KOPT-K1 (cell line): ENCODE data around the gene TBXT.
"Not testable (repeated sequence)": the region's sequence is repeated elsewhere in the genome, so short reads cannot be mapped to it uniquely, and the experiment has no call there.

ENCODE experiments used
- H3K27ac ChIP-seq: fragments of 200-600 bp; sonication (generic); 2 replicates; pipeline ENCODE4 v1.5.1; 2016; ENCODE audit warnings: antibody characterized with exemption, mild to moderate bottlenecking, low read depth, low read length; ENCODE audit not compliant: poor library complexity, severe bottlenecking
- H3K36me3 ChIP-seq: fragments of 200-600 bp; sonication (generic); 2 replicates; pipeline ENCODE4 v1.5.1; 2017; ENCODE audit warnings: antibody characterized with exemption, mild to moderate bottlenecking, low read length, moderate library complexity; ENCODE audit not compliant: insufficient read depth
- H3K9me3 ChIP-seq: fragments of 200-600 bp; sonication (generic); 2 replicates; pipeline ENCODE4 v1.5.1; 2017; ENCODE audit warnings: antibody characterized with exemption, low read length, mild to moderate bottlenecking; ENCODE audit not compliant: insufficient read depth, poor library complexity, severe bottlenecking

Gene TBXT

DNA sequence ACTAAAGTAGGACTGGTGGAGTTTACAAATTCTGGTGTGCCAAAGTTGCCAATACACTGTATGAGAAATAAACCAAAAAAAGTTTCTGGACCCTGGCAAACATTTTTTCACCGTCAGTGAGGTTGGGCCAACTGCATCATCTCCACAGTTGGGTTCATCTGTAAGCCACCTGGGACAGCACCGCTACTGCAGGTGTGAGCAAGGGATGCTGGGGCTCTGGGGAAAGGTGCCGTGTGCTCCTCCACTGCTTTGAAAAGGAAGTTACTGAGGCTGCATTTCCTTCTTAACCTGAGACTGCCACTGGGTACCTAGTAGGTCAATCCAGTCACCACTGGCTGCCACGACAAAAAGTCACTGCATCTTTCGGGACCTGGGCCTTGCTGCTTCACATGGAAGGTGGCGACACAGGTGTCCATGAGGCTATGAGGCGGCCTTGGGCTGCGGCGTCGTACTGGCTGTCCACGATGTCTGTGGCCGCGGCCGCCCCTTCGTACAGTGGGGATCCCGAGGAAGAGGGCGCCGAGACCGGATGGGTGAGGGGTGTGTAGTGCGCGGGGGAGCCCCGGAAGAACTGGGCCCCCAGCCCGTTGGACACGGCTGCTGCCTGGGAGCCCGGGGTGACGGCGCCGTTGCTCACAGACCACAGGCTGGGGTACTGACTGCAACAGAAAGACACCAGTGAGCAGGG is 9.6 kb downstream of the TBXT start:
- H3K27ac ChIP-seq, result no peak overlapping the region
- no peaks in the 10 kb centered on the region for H3K36me3 ChIP-seq
- H3K9me3 ChIP-seq, result no peaks in the 10 kb centered on the region

DNA sequence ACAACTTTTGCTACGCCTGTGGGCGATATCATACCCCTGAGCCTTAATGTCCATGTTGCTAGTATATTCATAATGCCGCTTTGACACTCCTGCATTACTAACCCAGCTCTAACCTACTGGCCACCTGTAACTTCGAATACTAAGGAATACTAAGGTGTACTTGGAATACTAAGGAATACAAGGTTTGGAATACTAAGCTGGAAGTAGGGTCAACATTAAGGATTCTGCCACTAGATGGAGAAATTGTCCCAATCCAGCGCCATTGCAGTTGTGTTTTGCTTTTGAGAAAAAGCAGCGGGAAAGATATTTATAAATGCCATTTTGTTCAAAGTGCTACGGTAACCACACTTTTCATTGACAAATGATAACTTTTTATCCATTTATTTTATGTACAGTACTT is 10.7 kb downstream of the TBXT start:
- no peak overlapping the region for H3K27ac ChIP-seq
- no peaks in the 10 kb centered on the region for H3K36me3 ChIP-seq
- H3K9me3 ChIP-seq, result no peaks in the 10 kb centered on the region

DNA sequence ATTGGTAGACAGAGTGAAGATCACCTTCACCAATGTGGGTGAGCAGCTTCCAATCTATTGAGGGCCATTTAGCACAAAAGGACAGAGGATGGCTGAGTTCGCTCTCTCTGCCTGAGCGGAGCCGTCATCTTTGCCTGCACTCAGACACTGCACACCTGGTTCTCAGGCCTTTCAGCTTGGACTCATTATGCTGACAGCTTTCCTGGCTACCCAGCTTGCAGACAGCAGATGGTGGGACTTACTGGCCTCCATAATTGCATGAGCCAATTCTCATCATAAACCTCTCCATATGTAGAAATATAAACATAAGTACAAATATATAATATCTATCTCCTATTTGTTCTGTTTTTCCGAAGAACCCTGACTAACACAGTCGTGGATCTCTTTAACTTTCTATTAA is 13.7 kb downstream of the TBXT start:
- no peaks in the 10 kb centered on the region for H3K36me3 ChIP-seq
- H3K9me3 ChIP-seq, result peaks cover 13% of the 10 kb centered on the region
- no peak overlapping the region for H3K27ac ChIP-seq

DNA sequence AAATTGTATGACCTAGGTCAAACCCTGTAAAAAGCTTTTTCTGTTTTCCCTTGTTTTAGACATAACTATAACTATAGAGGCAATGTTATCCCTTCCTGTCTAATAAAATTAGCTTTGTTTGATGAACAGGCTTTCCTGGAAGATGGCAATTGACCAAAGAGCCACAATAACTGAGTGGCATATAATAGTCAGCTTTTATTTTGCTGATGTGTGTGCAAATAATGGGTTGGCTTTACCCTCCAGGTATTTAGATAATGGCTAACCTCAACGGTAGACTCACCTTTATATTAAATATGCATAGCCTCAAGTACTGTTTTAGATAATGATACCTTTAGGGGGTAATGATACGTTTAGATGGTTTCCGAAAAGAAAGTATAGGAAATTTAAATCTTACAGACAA is 15.0 kb downstream of the TBXT start:
- peaks cover 15% of the 10 kb centered on the region for H3K9me3 ChIP-seq
- no peaks in the 10 kb centered on the region for H3K36me3 ChIP-seq
- H3K27ac ChIP-seq, result no peak overlapping the region

DNA sequence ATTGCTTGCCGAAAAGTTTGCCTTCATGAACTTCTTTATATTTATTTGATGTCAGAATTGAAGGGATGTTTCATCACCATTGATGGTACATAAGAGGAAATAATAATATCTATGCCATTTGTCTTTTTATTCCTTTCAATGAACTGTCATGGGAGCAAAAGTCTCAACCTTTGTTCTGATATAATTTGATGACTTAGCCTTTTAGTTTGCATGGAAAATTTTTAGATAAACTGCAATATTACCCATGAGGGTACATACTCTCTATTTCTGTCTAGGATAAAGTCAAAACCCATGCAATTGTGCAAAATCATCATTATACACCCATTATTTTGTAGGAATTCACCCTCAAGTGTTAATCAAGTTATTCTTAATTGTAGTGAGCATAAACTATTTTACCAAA is 15.9 kb downstream of the TBXT start:
- Histone ChIP-seq H3K27ac (no peak overlapping the region), H3K36me3 (no peaks in the 10 kb centered on the region), H3K9me3 (peaks cover 15% of the 10 kb centered on the region)

DNA sequence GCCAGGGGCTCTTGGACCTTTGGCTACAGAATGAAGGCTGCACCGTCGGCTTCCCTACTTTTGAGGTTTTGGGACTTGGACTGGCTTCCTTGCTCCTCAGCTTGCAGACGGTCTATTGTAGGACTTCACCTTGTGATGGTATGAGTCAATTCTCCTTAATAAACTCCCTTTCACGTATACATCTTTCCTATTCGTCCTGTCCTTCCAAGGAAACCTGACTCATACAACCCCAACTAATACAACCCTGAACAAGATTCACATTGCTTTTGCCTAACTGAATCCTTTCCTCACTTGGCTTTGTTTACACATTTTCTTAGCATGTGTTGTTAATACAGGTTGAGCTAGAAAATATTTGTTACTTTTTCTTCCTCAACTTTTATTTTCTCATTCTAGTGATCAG is 21.9 kb downstream of the TBXT start:
- H3K9me3 ChIP-seq, result peaks cover 15% of the 10 kb centered on the region

DNA sequence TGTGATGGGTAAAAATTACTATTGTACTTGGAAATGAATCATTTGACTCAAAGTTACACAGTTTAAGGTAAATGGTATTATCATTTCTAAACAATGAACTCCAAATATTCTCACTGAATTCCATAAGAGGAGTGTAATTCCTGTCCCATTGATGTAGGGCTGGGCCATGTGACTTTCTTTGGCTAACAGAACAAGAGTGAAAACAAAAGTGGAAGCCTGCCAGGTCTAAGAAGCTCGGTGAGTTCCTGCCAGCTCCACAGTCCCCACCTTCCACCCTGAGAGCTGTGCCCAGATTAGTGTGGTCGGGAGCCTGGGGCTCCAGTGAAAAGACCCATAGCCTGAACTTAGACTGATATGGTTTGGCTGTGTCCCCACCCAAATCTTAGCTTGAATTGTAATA is 24.6 kb downstream of the TBXT start:
- Histone ChIP-seq H3K36me3 (no peaks in the 10 kb centered on the region), H3K27ac (no peak overlapping the region), H3K9me3 (no peaks in the 10 kb centered on the region)

More for the DNA sequence above, 21.9 kb downstream of the TBXT start:
- Histone ChIP-seq H3K27ac (no peak overlapping the region), H3K36me3 (no peaks in the 10 kb centered on the region)

DNA sequence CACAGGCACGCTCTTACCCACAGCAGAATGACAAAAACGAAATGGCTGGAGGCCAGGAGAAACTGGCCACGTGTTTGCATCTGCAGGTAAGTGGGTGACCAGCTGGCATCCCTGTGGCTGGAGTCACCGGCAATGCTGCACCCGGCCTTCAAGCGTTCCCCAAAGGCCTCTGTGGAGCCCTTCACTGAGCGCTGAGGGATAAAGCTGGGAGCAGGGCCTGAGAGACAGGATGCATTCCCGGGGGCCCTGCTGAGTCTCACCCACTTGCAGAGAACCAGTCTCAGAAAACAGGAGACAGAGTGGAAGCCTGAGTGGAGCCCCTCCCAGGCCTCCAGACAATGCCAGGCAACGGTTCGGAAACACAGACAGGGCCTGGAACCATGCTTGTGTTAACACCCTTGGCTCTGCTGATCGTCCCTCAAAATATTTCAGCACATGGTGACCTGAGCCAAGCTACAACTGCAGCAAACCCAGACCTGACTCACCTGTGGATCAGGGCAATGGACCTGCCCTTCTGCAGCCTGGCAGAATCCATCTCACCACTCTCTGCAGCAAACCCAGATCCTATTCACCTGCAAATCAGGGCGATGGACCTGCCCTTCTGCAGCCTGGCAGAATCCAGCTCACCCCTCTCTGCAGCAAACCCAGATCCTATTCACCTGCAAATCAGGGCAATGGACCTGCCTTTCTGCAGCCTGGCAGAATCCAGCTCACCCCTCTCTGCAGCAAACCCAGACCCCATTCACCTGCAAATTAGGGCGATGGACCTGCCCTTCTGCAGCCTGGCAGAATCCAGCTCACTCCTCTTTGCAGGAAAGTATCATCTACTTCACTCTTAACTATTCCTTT is 39.8 kb downstream of the TBXT start:
- H3K27ac ChIP-seq, result no peak overlapping the region
- H3K9me3 ChIP-seq, result no peaks in the 10 kb centered on the region
- no peaks in the 10 kb centered on the region for H3K36me3 ChIP-seq

DNA sequence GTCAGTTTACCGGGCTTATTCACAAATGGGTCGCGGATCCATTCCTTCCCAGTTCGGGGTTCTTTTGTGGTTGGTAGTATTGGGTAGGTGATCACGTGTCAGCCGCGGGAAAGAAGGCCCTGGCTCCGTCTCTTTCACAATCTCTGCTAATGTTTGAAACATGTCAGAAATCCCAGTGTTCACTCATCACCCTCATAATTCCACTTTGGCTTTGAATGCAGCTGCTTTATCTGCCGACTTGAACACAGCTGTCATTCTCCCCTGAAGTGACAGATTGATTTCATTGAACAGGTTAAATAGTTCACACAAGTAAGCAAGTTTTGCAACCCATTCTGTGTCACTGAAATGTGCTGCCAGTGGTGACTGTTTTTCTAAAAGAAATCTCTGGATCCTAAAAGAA is 44.5 kb downstream of the TBXT start:
- not testable (repeated sequence) for H3K27ac ChIP-seq, H3K36me3 ChIP-seq, H3K9me3 ChIP-seq

DNA sequence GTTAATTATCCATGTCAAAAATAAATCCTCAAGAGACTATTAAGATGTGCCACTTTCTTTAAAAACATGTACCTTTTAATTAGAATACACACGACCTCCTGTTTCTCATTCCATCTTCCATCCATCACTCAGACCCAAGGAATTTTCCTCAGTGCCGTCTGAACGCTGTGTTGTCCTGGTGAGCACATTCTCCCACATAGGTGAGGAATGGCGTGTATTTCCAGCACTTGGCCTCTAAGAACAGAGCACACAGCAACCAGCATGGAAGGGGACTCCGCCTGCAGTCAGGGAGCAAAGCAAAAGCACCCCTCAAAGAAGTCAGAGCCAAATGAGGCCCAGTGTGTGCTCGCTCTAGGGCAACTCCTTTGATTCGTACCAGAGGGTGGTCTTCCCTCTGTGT is 45.9 kb downstream of the TBXT start:
- Histone ChIP-seq H3K9me3 (no peaks in the 10 kb centered on the region), H3K27ac (no peak overlapping the region), H3K36me3 (no peaks in the 10 kb centered on the region)

DNA sequence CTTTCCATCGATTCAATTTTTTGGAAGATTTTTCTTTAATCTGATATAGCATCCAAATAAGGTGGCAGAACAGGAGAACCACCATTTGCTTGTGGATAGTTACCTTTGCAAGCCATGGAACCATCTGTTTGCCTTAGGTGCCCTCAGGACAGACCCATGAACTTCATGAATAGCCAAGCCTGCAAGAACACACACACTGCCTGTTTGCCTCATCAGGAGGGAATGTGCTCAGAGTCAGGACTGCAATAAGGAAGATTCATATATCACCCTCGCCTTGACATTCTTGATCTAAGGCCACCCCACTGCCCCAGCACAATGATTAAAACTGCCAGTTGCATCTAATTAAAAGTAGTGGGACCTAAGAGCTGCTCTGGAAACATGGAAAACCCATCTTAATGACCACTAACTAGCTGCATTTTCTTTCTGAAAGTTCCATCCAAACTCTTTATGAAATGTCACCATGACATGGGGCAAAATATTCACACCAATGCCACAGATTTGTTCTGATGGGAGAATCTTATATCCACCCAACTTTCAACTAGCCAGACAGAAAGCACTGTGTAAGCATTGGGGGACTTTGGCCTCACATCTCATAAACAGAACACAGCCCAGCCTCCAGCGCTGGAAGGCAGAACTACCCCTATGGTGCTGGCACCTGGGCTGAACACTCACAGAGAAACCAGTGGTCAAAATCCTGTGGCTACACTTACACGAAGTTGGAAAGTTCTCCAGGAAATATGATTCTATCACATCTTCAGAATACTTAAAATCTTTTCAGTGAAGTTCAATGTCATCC is 48.3 kb downstream of the TBXT start:
- H3K36me3 ChIP-seq, result no peaks in the 10 kb centered on the region
- H3K9me3 ChIP-seq, result peaks cover 13% of the 10 kb centered on the region
- no peak overlapping the region for H3K27ac ChIP-seq

DNA sequence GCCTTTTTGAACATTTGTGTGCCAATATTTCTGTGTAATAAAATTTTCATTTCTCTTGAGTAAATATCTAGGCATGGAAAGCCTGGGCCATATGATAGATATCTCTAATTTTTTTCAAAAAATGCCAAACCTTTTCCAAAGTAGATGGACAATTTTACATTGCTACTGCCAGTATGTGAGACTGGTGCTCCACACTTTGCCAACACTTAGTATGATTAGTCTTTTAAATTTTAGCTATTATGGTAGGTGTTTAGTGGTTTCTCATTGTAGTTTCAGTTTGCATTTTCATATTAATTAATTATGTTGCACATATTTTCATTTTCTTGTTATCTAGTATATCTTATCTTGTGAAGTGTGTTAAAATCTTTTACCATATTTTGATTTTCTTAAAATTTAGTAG is 52.0 kb downstream of the TBXT start:
- Histone ChIP-seq H3K9me3 (peaks cover 13% of the 10 kb centered on the region), H3K36me3 (no peaks in the 10 kb centered on the region), H3K27ac (no peak overlapping the region)

DNA sequence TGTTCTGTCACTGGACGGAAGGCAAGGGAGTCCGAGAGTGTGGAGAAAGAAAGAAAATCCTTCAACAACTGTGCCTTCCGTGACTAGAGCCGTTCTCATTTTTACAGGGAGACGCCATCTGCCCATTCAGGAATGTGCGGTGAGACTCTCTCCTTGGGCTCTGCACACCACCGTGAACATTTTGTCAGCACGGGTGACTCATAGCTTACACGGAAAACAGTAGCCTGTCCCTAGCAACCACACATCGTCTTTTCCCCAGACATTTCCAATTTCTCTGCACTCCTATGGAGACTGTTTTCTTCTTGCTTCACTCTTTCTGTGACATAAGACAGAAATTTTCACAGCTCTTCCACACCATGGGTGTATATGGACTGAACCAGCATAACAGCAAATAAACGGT is 55.1 kb downstream of the TBXT start:
- no peak overlapping the region for H3K27ac ChIP-seq
- no peaks in the 10 kb centered on the region for H3K36me3 ChIP-seq
- peaks cover 13% of the 10 kb centered on the region for H3K9me3 ChIP-seq

DNA sequence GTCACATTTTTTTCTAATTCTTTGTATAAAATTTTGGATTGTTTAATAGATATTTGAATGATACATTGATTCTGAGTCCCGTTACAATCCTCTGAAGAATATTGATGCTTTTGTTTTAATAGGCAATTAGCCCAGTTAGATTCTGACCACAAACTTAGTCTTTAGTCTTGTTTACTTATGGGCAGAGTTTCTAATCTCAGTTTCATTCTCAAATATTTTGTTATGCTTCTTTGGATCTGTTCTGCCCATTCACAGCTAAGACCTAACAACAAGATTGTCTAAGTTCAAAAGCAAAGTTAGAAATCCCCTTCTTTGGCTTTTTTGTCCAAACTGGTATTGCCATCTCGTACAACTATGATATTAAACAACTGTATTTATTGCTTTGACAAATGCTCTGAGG is 58.0 kb downstream of the TBXT start:
- Histone ChIP-seq H3K36me3 (no peaks in the 10 kb centered on the region), H3K27ac (no peak overlapping the region), H3K9me3 (no peaks in the 10 kb centered on the region)
